Measurements from ENCODE around the gene RBM24.
"Not testable (repeated sequence)": the region's sequence is repeated elsewhere in the genome, so short reads cannot be mapped to it uniquely, and the experiment has no call there.

RBM24 gene

DNA sequence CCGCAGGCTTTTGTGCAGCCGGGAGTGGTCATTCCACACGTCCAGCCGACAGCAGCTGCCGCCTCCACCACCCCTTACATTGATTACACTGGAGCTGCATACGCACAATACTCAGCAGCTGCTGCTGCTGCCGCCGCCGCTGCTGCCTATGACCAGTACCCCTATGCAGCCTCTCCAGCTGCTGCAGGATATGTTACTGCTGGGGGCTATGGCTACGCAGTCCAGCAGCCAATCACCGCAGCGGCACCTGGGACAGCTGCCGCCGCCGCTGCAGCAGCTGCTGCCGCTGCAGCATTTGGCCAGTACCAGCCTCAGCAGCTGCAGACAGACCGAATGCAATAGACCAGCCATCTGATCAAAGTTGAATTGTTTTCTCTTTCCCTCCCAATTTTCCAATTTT is 10.6 kb downstream of the RBM24 start:
- DNase-seq (ENCODE audit: low read depth in 2 of 2) = no peak

- no peak for DNase-seq (ENCODE audit: low read depth in 2 of 2)
These were observed 11.5 kb downstream of the RBM24 start for GRCh38 chr6:17292600-17293133.

DNA sequence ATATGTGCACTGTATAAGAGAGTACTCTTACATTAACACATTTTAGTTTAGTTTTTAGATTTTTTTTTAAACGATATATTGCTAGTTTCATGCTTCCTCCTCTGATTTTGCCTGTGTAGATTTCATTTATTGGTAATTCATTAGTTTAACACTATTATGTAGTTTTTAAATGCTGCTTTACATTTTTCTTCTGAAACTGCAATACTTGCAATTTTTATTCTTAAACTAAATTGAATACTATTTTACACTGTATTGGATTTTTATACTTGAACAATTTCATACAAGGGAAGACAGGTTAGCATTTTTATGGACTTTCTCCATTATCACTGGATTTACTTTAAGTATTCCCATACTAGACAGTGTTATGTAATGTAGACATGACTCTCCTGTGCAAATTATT is 12.2 kb downstream of the RBM24 start:
- DNase-seq (ENCODE audit: low read depth in 2 of 2) = no peak

GRCh38 chr6:17297271-17298080 is 16.3 kb downstream of the RBM24 start:
- DNase-seq (ENCODE audit: low read depth in 2 of 2) = no peak

DNA sequence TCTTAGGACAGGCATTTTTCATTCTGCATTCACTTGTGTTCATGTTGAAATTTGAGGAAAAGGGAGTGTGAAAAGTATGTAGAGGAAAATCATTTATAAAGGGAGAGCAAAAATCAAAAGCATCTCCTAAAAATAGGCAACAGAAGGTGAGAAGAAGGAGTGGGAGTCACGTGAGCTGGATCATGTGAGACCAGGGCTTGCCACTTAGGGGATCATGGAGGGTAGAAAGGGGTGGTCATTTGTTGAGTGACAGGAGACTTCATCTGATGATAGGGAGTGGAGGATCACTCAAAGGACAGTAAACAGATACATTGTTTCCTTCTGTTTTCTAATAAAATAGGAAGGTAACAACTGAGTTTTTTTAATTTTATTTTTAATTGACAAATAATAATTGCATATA is 17.1 kb downstream of the RBM24 start:
- no peak for DNase-seq (ENCODE audit: low read depth in 2 of 2)

- DNase-seq (ENCODE audit: low read depth in 2 of 2) = no peak
These were observed 18.1 kb downstream of the RBM24 start for GRCh38 chr6:17299222-17299621.

- no peak for DNase-seq (ENCODE audit: low read depth in 2 of 2)
These were observed 18.6 kb downstream of the RBM24 start for GRCh38 chr6:17299750-17300149.

DNA sequence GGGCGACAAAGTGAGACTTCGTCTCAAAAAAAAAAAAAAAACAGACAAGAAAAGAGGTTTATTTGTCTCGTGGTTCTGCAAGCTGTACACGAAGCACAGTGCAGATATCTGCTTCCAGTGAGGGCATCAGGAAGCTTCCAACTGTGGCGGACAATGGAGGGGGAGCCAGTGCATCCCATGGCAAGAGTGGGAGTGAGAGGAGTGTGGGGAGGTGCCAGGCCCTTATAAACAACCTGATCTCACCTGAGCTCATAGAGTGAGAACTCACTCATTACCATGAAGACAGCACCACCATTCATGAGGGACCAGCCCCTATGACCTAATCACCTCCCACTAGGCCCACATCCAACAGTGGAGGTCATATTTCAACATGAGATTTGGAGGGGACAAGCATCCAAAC is 19.5 kb downstream of the RBM24 start:
- DNase-seq (ENCODE audit: low read depth in 2 of 2) = no peak

DNA sequence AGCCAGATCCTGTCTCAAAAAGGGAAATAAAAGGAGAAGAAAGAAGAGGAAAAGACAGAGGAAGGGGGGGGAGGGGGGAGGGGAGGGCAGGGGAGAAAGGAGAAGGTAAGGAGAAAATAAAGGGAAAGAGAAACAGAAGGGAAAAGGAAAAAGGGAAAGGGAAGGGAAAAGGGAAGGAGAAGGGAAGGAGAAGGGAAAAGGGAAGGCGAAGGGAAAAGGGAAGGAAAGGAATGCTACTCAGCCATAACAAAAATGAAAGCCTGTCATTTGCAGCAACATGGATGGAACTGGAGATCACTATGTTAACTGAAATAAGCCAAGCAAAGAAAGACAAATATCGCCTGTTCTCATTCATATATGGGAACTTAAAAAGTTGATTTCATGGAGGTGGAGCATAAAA is 22.3 kb downstream of the RBM24 start:
- no peak for DNase-seq (ENCODE audit: low read depth in 2 of 2)

GRCh38 chr6:17305219-17306001 is 24.2 kb downstream of the RBM24 start:
- DNase-seq (ENCODE audit: low read depth in 2 of 2) = no peak

DNA sequence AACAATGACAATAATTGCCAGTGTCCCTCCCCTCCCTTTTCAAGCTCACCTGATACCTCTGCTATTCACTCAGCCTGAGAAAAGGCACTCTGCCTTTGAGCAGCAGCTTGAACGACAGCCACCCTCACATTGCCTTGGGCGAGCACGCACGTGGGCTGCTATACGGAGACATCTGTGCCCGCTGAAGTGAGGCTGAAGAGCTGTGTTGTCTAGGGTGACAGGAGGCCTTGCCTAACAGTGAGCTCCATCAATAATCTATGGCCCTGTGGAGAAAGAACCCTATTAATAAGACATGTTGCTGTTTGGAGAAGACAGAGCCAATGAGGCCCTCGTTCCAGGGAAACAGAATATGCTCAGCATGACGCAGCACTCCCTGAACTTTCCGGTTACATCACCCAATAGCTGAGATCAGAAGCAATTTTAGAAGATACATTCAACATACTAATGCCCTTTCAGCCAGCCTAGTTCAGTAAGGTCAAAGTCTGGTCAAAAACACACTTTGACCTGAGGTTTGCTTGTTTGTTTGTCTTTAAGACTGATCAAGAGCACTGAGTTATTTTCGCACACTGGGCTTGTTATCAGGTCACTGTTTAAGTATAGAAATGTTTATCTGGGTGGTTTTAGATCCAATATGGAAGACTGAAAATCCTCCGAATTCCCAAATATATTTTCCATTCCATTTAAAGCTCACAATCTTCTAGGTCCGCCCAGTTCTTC is 30.6 kb downstream of the RBM24 start:
- DNase-seq (ENCODE audit: low read depth in 2 of 2) = peak in 1 of 2 experiments; percentile 13

DNA sequence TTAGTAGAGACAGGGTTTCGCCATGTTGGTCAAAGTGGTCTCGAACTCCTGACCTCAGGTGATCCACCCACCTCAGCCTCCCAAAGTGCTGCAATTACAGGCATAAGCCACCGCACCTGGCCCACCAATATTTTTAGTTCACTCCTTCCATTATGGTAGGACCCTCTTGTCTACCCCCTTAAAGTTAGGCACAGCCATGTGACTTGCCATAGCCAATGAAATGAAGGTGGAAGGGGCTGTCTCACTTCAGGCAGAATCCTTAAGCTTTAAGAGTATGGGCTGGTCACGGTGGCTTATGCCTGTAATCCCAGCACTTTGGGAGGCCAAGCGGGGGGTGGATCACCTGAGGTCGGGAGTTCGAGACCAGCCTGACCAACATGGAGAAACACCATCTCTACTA is 32.1 kb downstream of the RBM24 start:
- DNase-seq (ENCODE audit: low read depth in 2 of 2) = not testable (repeated sequence)

DNA sequence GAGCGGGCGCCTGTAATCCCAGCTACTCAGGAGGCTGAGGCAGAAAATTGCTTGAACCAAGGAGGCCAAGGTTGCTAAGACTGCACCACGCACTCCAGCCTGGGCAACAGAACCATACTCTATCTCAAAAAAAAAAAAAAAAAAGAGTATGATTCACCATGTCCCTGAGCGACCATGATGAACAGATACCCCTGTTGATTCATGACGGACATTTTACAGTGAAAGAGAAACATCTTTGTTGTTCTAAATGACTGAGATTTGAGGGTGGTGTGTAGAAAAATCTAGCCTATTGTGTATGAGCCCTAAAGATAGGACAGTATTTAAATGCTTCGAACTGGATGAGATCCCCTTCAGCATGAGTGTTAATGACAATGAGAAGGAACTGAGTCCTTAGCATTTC is 32.8 kb downstream of the RBM24 start:
- no peak for DNase-seq (ENCODE audit: low read depth in 2 of 2)

DNA sequence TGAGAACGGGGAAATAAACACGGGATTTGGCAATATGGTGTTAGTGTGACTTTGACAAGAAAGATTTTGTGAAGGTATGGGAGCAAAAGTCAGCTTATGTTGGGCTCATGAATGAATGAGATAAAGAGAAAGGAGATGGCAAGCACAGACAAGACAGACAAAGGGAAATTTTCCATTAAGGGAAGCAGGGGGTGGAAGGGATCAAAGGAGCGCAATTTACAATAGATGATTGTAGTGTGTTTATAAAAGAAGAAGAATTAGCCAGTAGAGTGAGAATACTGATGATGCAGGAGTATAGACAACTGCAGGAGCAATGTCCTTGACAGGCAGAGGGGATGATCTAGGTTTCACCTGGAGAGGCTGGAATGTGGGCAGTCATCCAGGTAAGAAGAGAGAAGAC is 34.1 kb downstream of the RBM24 start:
- DNase-seq (ENCODE audit: low read depth in 2 of 2) = no peak

- no peak for DNase-seq (ENCODE audit: low read depth in 2 of 2)
These were observed 37.4 kb downstream of the RBM24 start for GRCh38 chr6:17318435-17319165.

GRCh38 chr6:17320266-17320665 is 39.1 kb downstream of the RBM24 start:
- DNase-seq (ENCODE audit: low read depth in 2 of 2) = not testable (repeated sequence)

- DNase-seq (ENCODE audit: low read depth in 2 of 2) = no peak
These were observed 50.1 kb downstream of the RBM24 start for GRCh38 chr6:17331238-17331637.

DNA sequence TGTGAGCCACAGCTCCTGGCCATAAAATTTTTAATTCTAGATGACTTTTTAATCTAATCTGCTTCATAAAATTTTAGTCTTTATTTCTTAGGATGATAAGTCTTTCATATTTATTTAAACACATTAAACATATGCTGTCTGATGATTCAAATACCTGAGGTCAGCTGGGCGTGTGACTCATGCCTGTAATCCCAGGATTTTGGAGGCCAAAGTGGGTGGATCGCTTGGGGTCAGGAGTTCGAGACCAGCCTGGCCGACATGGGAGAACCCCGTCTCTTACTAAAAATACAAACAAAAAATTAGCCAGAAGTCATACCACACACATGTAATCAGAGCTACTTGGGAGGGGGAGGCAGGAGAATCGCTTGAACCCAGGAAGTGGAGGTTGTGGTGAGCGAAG is 53.1 kb downstream of the RBM24 start:
- DNase-seq (ENCODE audit: low read depth in 2 of 2) = no peak

DNA sequence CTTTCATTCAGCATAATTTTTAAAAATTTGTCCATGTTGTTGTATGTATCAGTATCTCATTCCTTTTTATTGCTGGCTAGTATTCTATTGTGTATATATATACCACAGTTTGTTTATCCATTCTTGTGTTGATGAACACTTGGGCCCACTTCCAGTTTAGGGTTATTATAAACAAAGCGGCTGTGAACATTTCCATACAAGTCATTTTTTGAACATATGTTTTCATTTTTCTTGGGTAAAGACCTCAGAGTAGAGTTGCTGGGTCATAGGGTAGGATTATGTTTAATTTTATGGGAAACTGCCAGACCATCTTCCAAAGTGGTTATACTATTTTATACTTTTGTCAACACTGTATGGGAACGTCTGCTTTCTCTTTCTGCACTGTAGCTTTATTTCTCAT is 55.3 kb downstream of the RBM24 start:
- peak; percentile 16 to 40 for DNase-seq (ENCODE audit: low read depth in 2 of 2)

DNA sequence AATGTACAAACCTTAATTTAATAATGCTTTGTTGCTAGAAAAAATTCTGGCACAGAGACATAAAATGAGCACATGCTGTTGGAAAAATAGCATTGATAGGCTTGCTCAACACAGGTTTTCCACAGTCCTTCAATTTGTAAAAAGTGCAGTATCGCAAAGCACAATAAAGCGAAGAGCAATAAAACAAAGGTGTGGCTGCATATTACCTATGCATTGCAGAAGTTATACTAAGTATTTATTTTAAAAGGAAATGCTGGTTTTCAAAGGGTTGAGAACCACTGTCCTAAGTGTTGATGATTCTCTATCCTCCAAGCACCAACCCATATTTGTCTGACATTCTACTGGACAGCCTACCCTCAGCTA is 58.1 kb downstream of the RBM24 start:
- no peak for DNase-seq (ENCODE audit: low read depth in 2 of 2)

GRCh38 chr6:17341117-17341805 is 60.1 kb downstream of the RBM24 start:
- DNase-seq (ENCODE audit: low read depth in 2 of 2) = no peak

Measured in fibroblast of skin of left biceps (primary cell).